ENCODE data around the gene TTLL7. TPM values are rescaled to one million over a fixed set of nuclear protein-coding genes. Genes with fewer than 3 reads are reported as not detected.

TTLL7 gene
- total and polyA plus RNA-seq, 2 donors (not counting 1 experiment from before 2014, with no cell fraction given) = 0.01 TPM; not detected in 1

DNA sequence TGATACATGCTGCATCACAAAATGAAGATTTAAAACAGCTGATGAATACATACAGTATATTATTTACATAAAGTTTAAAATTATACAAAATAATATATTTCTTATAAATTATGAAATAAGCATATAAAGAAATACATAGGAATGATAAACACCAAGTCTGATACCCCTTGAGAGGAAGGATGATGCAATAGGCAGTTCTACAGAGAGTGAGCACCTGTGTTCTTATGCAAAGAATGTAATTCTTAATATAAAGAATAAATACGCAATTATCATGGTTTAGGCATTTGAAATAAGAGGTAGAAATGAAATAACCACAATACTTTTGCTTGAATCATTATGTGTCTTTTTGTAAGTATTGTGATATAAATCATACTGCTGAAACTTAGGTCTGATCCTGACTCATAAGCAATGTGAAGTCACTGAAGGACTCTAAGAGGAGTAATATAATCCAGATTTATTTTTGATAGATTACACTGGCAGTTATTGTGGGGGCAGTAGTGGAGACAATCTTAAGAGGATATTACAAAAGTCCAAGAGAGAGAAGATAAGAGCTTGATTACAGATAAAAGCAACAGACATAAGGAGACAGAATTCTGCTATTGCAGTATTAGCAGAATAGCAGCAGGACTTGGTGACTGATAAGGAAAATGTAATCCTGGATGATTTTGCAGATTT lies 39.0 kb downstream of the TTLL7 start:
- Histone ChIP-seq H3K4me1 (ENCODE audit: control insufficient read depth in 2 of 2, insufficient read depth in 2 of 2, low read length in 2 of 2) (no peaks in the 10 kb centered on the region), H2AFZ (ENCODE audit: insufficient read depth, low read depth, low read length, poor library complexity, severe bottlenecking) (no peak overlapping the region), H3K9me3 (ENCODE audit: control extremely low read depth in 1 of 3, control insufficient read depth in 2 of 3, insufficient read depth in 1 of 3, low read length in 2 of 3) (no peaks in the 10 kb centered on the region), H3K79me2 (ENCODE audit: control insufficient read depth, insufficient read depth, low read length) (no peaks in the 10 kb centered on the region), H4K20me1 (ENCODE audit: control insufficient read depth, insufficient read depth, low read length, poor library complexity, severe bottlenecking) (no peaks in the 10 kb centered on the region), H3K27me3 (replicated peaks in 1 of 4; ENCODE audit: control extremely low read depth in 1 of 4, control insufficient read depth in 3 of 4, insufficient read depth in 4 of 4, low read length in 3 of 4) (no peaks in the 10 kb centered on the region), H3K4me3 (ENCODE audit: control extremely low read depth in 1 of 5, extremely low read depth in 1 of 5, insufficient read depth in 1 of 5, low read depth in 2 of 5, low read length in 4 of 5) (no peak overlapping the region), H3K27ac (ENCODE audit: low read length in 2 of 2) (no peak overlapping the region), H3K36me3 (replicated peaks in 1 of 2; ENCODE audit: control extremely low read depth in 1 of 2, control insufficient read depth in 1 of 2, extremely low read depth in 1 of 2, insufficient read depth in 2 of 2, low read length in 1 of 2) (no peaks in the 10 kb centered on the region), H3K9ac (ENCODE audit: low read length) (no peak overlapping the region), H3K4me2 (replicated peaks; ENCODE audit: low read depth, low read length, poor library complexity, severe bottlenecking) (no peak overlapping the region)
- POLR2A ChIA-PET = no interaction called here
- no CpG with 5 or more reads among the region's 1 CpG for whole genome bisulfite sequencing (ENCODE audit: insufficient coverage)
- DNase-seq = no peak
- Mint-ChIP-seq H3K4me3 (no peak overlapping the region), H3K27ac (no peak overlapping the region), H3K9me3 (ENCODE audit: insufficient read depth) (no peaks in the 10 kb centered on the region), H3K27me3 (peaks cover 3% of the 10 kb centered on the region), H3K4me1 (no peaks in the 10 kb centered on the region)
- no peak for ATAC-seq (ENCODE audit: low read depth)
- intact Hi-C loops (cut with micrococcal nuclease) = no loop called here
- CTCF ChIA-PET = no interaction called here
- TF ChIP-seq EZH2 (IDR thresholded peaks at IDR 0.05; ENCODE audit: borderline replicate concordance, insufficient read depth, low read depth, low read length, poor library complexity, severe bottlenecking) = no peak
- TF ChIP-seq, protein P1, sequence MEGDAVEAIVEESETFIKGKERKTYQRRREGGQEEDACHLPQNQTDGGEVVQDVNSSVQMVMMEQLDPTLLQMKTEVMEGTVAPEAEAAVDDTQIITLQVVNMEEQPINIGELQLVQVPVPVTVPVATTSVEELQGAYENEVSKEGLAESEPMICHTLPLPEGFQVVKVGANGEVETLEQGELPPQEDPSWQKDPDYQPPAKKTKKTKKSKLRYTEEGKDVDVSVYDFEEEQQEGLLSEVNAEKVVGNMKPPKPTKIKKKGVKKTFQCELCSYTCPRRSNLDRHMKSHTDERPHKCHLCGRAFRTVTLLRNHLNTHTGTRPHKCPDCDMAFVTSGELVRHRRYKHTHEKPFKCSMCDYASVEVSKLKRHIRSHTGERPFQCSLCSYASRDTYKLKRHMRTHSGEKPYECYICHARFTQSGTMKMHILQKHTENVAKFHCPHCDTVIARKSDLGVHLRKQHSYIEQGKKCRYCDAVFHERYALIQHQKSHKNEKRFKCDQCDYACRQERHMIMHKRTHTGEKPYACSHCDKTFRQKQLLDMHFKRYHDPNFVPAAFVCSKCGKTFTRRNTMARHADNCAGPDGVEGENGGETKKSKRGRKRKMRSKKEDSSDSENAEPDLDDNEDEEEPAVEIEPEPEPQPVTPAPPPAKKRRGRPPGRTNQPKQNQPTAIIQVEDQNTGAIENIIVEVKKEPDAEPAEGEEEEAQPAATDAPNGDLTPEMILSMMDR (IDR thresholded peaks at IDR 0.05) = no peak

DNA sequence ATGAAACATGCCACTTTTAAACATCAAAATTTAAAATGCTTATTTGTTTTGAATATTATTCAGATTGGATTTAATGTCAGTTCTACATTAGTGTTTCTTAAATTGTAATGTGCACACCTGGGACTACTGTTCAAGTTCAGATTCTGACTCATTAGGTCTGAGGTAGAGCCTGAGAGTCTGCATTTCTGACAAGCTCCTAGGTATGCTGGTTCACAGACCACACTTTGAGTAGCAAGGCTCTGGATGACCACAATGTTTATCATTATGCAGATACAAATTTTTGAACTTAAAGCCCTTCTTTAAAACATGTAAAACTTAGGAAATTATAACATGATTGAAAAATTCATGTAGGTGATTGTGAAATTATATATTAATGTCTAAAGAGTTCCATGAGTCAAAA lies 40.2 kb downstream of the TTLL7 start:
- no peaks in the 10 kb centered on the region for H3K36me3 ChIP-seq (replicated peaks in 1 of 2; ENCODE audit: control extremely low read depth in 1 of 2, control insufficient read depth in 1 of 2, extremely low read depth in 1 of 2, insufficient read depth in 2 of 2, low read length in 1 of 2)
- DNase-seq = no peak
- POLR2A ChIA-PET = no interaction called here
- H3K4me1 ChIP-seq (ENCODE audit: control insufficient read depth in 2 of 2, insufficient read depth in 2 of 2, low read length in 2 of 2) = no peaks in the 10 kb centered on the region
- H4K20me1 ChIP-seq (ENCODE audit: control insufficient read depth, insufficient read depth, low read length, poor library complexity, severe bottlenecking) = no peaks in the 10 kb centered on the region
- H3K9me3 Mint-ChIP-seq (ENCODE audit: insufficient read depth) = no peaks in the 10 kb centered on the region
- no peak overlapping the region for H3K4me3 ChIP-seq (ENCODE audit: control extremely low read depth in 1 of 5, extremely low read depth in 1 of 5, insufficient read depth in 1 of 5, low read depth in 2 of 5, low read length in 4 of 5)
- H3K27me3 Mint-ChIP-seq = no peaks in the 10 kb centered on the region
- ATAC-seq (ENCODE audit: low read depth) = no peak
- H3K4me2 ChIP-seq (replicated peaks; ENCODE audit: low read depth, low read length, poor library complexity, severe bottlenecking) = no peak overlapping the region
- TF ChIP-seq, protein P1 (IDR thresholded peaks at IDR 0.05) = no peak
- no peak for TF ChIP-seq EZH2 (IDR thresholded peaks at IDR 0.05; ENCODE audit: borderline replicate concordance, insufficient read depth, low read depth, low read length, poor library complexity, severe bottlenecking)
- H3K27ac ChIP-seq (ENCODE audit: low read length in 2 of 2) = no peak overlapping the region
- CTCF ChIA-PET = no interaction called here
- H3K4me1 Mint-ChIP-seq = no peaks in the 10 kb centered on the region
- no peaks in the 10 kb centered on the region for H3K9me3 ChIP-seq (ENCODE audit: control extremely low read depth in 1 of 3, control insufficient read depth in 2 of 3, insufficient read depth in 1 of 3, low read length in 2 of 3)
- H3K27ac Mint-ChIP-seq = no peak overlapping the region
- H3K4me3 Mint-ChIP-seq = no peak overlapping the region
- intact Hi-C loops (cut with micrococcal nuclease) = no loop called here
- H3K79me2 ChIP-seq (ENCODE audit: control insufficient read depth, insufficient read depth, low read length) = no peaks in the 10 kb centered on the region
- no peak overlapping the region for H3K9ac ChIP-seq (ENCODE audit: low read length)
- H3K27me3 ChIP-seq (replicated peaks in 1 of 4; ENCODE audit: control extremely low read depth in 1 of 4, control insufficient read depth in 3 of 4, insufficient read depth in 4 of 4, low read length in 3 of 4) = no peaks in the 10 kb centered on the region
- no peak overlapping the region for H2AFZ ChIP-seq (ENCODE audit: insufficient read depth, low read depth, low read length, poor library complexity, severe bottlenecking)

Data from B cell (primary cell).